CD4-positive, alpha-beta memory T cell (primary cell): ENCODE data around the gene ADCY4. TPM values are rescaled to one million over a fixed set of nuclear protein-coding genes. Genes with fewer than 3 reads are reported as not detected.

ENCODE experiments used
- CTCF ChIA-PET: fragments of 350-600 bp; sonication (Branson Sonifier 250); formaldehyde crosslinking; loops from one replicate; lab custom pipeline; 2021; ENCODE audit warnings: inconsistent platforms; ENCODE audit not compliant: partially characterized antibody; lab: Charles Lee
- POLR2A ChIA-PET: fragments of 350-600 bp; sonication (Branson Sonifier 250); formaldehyde crosslinking; loops from one replicate; lab custom pipeline; 2021; ENCODE audit not compliant: partially characterized antibody; lab: Charles Lee
- DNase-seq, 5 donors: peaks; one replicate each; pipeline versions ENCODE4 v3.0.0 to v3.0.0-alpha.2; 2020 to 2022; ENCODE audit warnings: mixed read lengths in 1 of 5
- H3K27ac ChIP-seq: one replicate; pipeline ENCODE4 v1.7.0; 2013; ENCODE audit warnings: low read depth, low read length
- H3K27me3 ChIP-seq: 2 replicates; pipeline ENCODE4 v1.7.0; 2013; ENCODE audit warnings: mild to moderate bottlenecking, low read length, moderate library complexity; ENCODE audit not compliant: insufficient read depth
- H3K36me3 ChIP-seq: 2 replicates; pipeline ENCODE4 v1.7.0; 2013; ENCODE audit warnings: mild to moderate bottlenecking, low read length, moderate library complexity; ENCODE audit not compliant: insufficient read depth
- H3K4me1 ChIP-seq: 2 replicates; pipeline ENCODE4 v1.7.0; 2013; ENCODE audit warnings: mild to moderate bottlenecking, low read length, moderate library complexity; ENCODE audit not compliant: insufficient read depth
- H3K4me3 ChIP-seq, 2 donors: one replicate each; pipeline ENCODE4 v1.7.0; 2013; ENCODE audit warnings: low read length in 2 of 2, mild to moderate bottlenecking in 1 of 2
- H3K9me3 ChIP-seq, 2 donors: one replicate each; pipeline ENCODE4 v1.7.0; 2013; ENCODE audit warnings: low read length in 2 of 2, control low read depth in 1 of 2; ENCODE audit not compliant: control insufficient read depth in 1 of 2
- H3K27ac Mint-ChIP-seq, 7 donors: one replicate each; pipeline ENCODE4 v1.8.0; 2020 to 2021; ENCODE audit warnings: mixed read lengths in 7 of 7, mild to moderate bottlenecking in 6 of 7, inconsistent platforms in 3 of 7, moderate library complexity in 3 of 7
- H3K27me3 Mint-ChIP-seq, 2 donors: one replicate each; pipeline ENCODE4 v1.8.0; 2020 to 2021; ENCODE audit warnings: mixed read lengths in 2 of 2
- H3K36me3 Mint-ChIP-seq, 2 donors: one replicate each; pipeline ENCODE4 v1.8.0; 2020 to 2021; ENCODE audit warnings: mixed read lengths in 2 of 2, inconsistent platforms in 1 of 2, mild to moderate bottlenecking in 1 of 2
- H3K4me1 Mint-ChIP-seq, 4 donors: one replicate each; pipeline ENCODE4 v1.8.0; 2020 to 2021; ENCODE audit warnings: mixed read lengths in 4 of 4, mild to moderate bottlenecking in 1 of 4
- H3K4me3 Mint-ChIP-seq, 8 donors: one replicate each; pipeline ENCODE4 v1.8.0; 2020 to 2021; ENCODE audit warnings: mixed read lengths in 8 of 8, mild to moderate bottlenecking in 7 of 8, moderate library complexity in 6 of 8, inconsistent platforms in 3 of 8
- H3K9me3 Mint-ChIP-seq, 8 donors: one replicate each; pipeline ENCODE4 v1.8.0; 2020 to 2021; ENCODE audit warnings: mixed read lengths in 8 of 8, mild to moderate bottlenecking in 5 of 8, inconsistent platforms in 3 of 8, moderate library complexity in 1 of 8
- intact Hi-C: fragments of 100-400 bp; cut with micrococcal nuclease; formaldehyde crosslinking; loops from one replicate; pipeline ENCODE4 v1.15.1; 2023
- polyA plus RNA-seq, 2 donors: library from polyadenylated mRNA; unstranded; fragments of 300-500 nt; fragmentation: Illumina TruSeq; gene quantifications; one replicate each; pipeline ENCODE4 v1.2.3, GENCODE V29; 2021
- total RNA-seq, 2 experiments: library from RNA; stranded (reverse); gene quantifications; one replicate each; pipeline ENCODE4 v1.2.3, GENCODE V29; 2021

Gene ADCY4
- total and polyA plus RNA-seq, 4 experiments from 2014 or later = 0.48 to 8.1 (median 3.9) TPM

GRCh38 chr14:24279301-24280186, 55.3 kb downstream of the ADCY4 start:
- H3K4me1 ChIP-seq = peaks cover 23% of the 10 kb centered on the region
- CTCF ChIA-PET = interaction anchor here (0.9 to 4.1 kb wide), 11 partner anchors 8 to 156 kb away, joined by 3 to 26 read pairs (median 8); partner anchors contain the start of genes CIDEB, RABGGTA and TINF2
- intact Hi-C loops = no loop called here
- H3K27me3 ChIP-seq = no peaks in the 10 kb centered on the region
- Mint-ChIP-seq H3K9me3 (no peaks in the 10 kb centered on the region), H3K4me1 (peaks cover 21 to 44% (median 30%) of the 10 kb centered on the region in 4 donors), H3K27ac (peak overlapping the region; percentile 75 to 95 (median 91)), H3K36me3 (no peaks in the 10 kb centered on the region), H3K27me3 (no peaks in the 10 kb centered on the region), H3K4me3 (peak overlapping the region in 4 of 8 donors; percentile 43 to 67 (median 46))
- peak overlapping the region; percentile 37 for H3K27ac ChIP-seq
- POLR2A ChIA-PET = interaction anchor here (0.8 to 3.1 kb wide), 10 partner anchors 9 to 91 kb away, joined by 3 to 17 read pairs (median 5); partner anchors contain the start of genes DHRS1, IPO4, NOP9 and RABGGTA
- no peak overlapping the region for H3K4me3 ChIP-seq
- peak; percentile 46 to 85 (median 51) for DNase-seq
- no peaks in the 10 kb centered on the region for H3K36me3 ChIP-seq
- H3K9me3 ChIP-seq = no peaks in the 10 kb centered on the region

GRCh38 chr14:24278424-24278823, 56.4 kb downstream of the ADCY4 start:
- H3K4me3 ChIP-seq = no peak overlapping the region
- POLR2A ChIA-PET = interaction anchor here (1.7 to 3.1 kb wide), 3 partner anchors 21 to 90 kb away, joined by 5 to 17 read pairs (median 9); partner anchors contain the start of genes DHRS1, IPO4, NOP9 and TINF2
- no peak overlapping the region for H3K27ac ChIP-seq
- peaks cover 28 to 55% (median 40%) of the 10 kb centered on the region in 4 donors for H3K4me1 Mint-ChIP-seq
- H3K27me3 Mint-ChIP-seq = no peaks in the 10 kb centered on the region
- no peaks in the 10 kb centered on the region for H3K27me3 ChIP-seq
- peak overlapping the region in 3 of 8 donors; percentile 5 to 45 (median 7) for H3K4me3 Mint-ChIP-seq
- H3K4me1 ChIP-seq = peaks cover 34% of the 10 kb centered on the region
- no peaks in the 10 kb centered on the region for H3K9me3 ChIP-seq
- H3K36me3 Mint-ChIP-seq = no peaks in the 10 kb centered on the region
- H3K36me3 ChIP-seq = no peaks in the 10 kb centered on the region
- no peaks in the 10 kb centered on the region for H3K9me3 Mint-ChIP-seq
- peak overlapping the region; percentile 71 to 95 (median 91) for H3K27ac Mint-ChIP-seq
- intact Hi-C loops = no loop called here
- no peak for DNase-seq
- CTCF ChIA-PET = interaction anchor here (0.6 to 4.1 kb wide), 5 partner anchors 9 to 55 kb away, joined by 3 to 26 read pairs (median 19); partner anchors contain the start of genes CIDEB and TINF2

- Mint-ChIP-seq H3K27me3 (no peaks in the 10 kb centered on the region), H3K9me3 (no peaks in the 10 kb centered on the region), H3K4me1 (peaks cover 30 to 60% (median 45%) of the 10 kb centered on the region in 4 donors), H3K36me3 (no peaks in the 10 kb centered on the region), H3K27ac (peak overlapping the region in 4 of 7 donors; percentile 81 to 91 (median 86)), H3K4me3 (no peak overlapping the region)
- intact Hi-C loops = no loop called here
- Histone ChIP-seq H3K27me3 (no peaks in the 10 kb centered on the region), H3K27ac (no peak overlapping the region), H3K36me3 (no peaks in the 10 kb centered on the region), H3K4me3 (no peak overlapping the region), H3K9me3 (no peaks in the 10 kb centered on the region), H3K4me1 (peaks cover 36% of the 10 kb centered on the region)
- DNase-seq = no peak
- ChIA-PET CTCF (interaction anchor here (0.6 to 4.1 kb wide), 5 partner anchors 9 to 55 kb away, joined by 3 to 26 read pairs (median 19); partner anchors contain the start of genes CIDEB and TINF2), POLR2A (interaction anchor here (3.1 kb wide), 1 partner anchor 22 kb away, joined by 9 read pairs; the partner anchor contains the start of genes DHRS1 and NOP9)
These were observed 57.1 kb downstream of the ADCY4 start for GRCh38 chr14:24277606-24278321.

- intact Hi-C loops = no loop called here
- Mint-ChIP-seq H3K4me3 (peak overlapping the region in 1 of 8 donors; percentile 10), H3K27ac (peak overlapping the region in 4 of 7 donors; percentile 20 to 84 (median 80)), H3K27me3 (no peaks in the 10 kb centered on the region), H3K36me3 (no peaks in the 10 kb centered on the region), H3K4me1 (peaks cover 37 to 67% (median 51%) of the 10 kb centered on the region in 4 donors), H3K9me3 (no peaks in the 10 kb centered on the region)
- Histone ChIP-seq H3K4me3 (no peak overlapping the region), H3K27ac (no peak overlapping the region), H3K9me3 (no peaks in the 10 kb centered on the region), H3K36me3 (no peaks in the 10 kb centered on the region), H3K27me3 (no peaks in the 10 kb centered on the region), H3K4me1 (peaks cover 43% of the 10 kb centered on the region)
- DNase-seq = no peak
- ChIA-PET POLR2A (no interaction called here), CTCF (interaction anchor here (2.8 to 4.1 kb wide), 3 partner anchors 20 to 56 kb away, joined by 13 to 26 read pairs (median 19); partner anchors contain the start of gene TINF2)
These were observed 57.8 kb downstream of the ADCY4 start for GRCh38 chr14:24277071-24277470.

- peak overlapping the region; percentile 58 for H3K27ac ChIP-seq
- CTCF ChIA-PET = interaction anchor here (0.7 to 3.9 kb wide), 10 partner anchors 23 to 738 kb away, joined by 3 to 23 read pairs (median 5); partner anchors contain the start of genes CIDEB, LTB4R and TINF2
- peaks cover 42% of the 10 kb centered on the region for H3K4me1 ChIP-seq
- no peaks in the 10 kb centered on the region for H3K9me3 ChIP-seq
- no peak overlapping the region for H3K4me3 ChIP-seq
- DNase-seq = peak; percentile 61 to 84 (median 63)
- peak overlapping the region in 7 of 8 donors; percentile 12 to 57 (median 44) for H3K4me3 Mint-ChIP-seq
- peaks cover 4% of the 10 kb centered on the region for H3K36me3 ChIP-seq
- peaks cover 3 to 13% of the 10 kb centered on the region in 2 donors for H3K36me3 Mint-ChIP-seq
- peaks cover 37 to 68% (median 53%) of the 10 kb centered on the region in 4 donors for H3K4me1 Mint-ChIP-seq
- POLR2A ChIA-PET = interaction anchor here (0.6 to 6.8 kb wide), 7 partner anchors 10 to 74 kb away, joined by 3 to 82 read pairs (median 3); partner anchors contain the start of genes CIDEB, DHRS1, LTB4R and LTB4R2
- intact Hi-C loops = no loop called here
- no peaks in the 10 kb centered on the region for H3K9me3 Mint-ChIP-seq
- H3K27ac Mint-ChIP-seq = peak overlapping the region; percentile 88 to 100 (median 98)
- H3K27me3 ChIP-seq = no peaks in the 10 kb centered on the region
- H3K27me3 Mint-ChIP-seq = no peaks in the 10 kb centered on the region
These were observed 60.7 kb downstream of the ADCY4 start for GRCh38 chr14:24274101-24274543.

GRCh38 chr14:24273422-24273998, 61.4 kb downstream of the ADCY4 start:
- H3K27me3 ChIP-seq = no peaks in the 10 kb centered on the region
- ChIA-PET POLR2A (interaction anchor here (0.6 to 6.8 kb wide), 7 partner anchors 10 to 73 kb away, joined by 3 to 82 read pairs (median 3); partner anchors contain the start of genes CIDEB, DHRS1, LTB4R and LTB4R2), CTCF (interaction anchor here (1.0 to 3.9 kb wide), 9 partner anchors 22 to 159 kb away, joined by 3 to 23 read pairs (median 5); partner anchors contain the start of genes CIDEB, LTB4R and TINF2)
- H3K27ac ChIP-seq = peak overlapping the region; percentile 58
- H3K4me1 ChIP-seq = peaks cover 36% of the 10 kb centered on the region
- peak overlapping the region; percentile 88 to 100 (median 98) for H3K27ac Mint-ChIP-seq
- no peaks in the 10 kb centered on the region for H3K27me3 Mint-ChIP-seq
- H3K36me3 Mint-ChIP-seq = peaks cover 9 to 13% of the 10 kb centered on the region in 2 donors
- intact Hi-C loops = no loop called here
- no peaks in the 10 kb centered on the region for H3K9me3 Mint-ChIP-seq
- no peak overlapping the region for H3K4me3 ChIP-seq
- H3K36me3 ChIP-seq = peaks cover 4% of the 10 kb centered on the region
- H3K4me1 Mint-ChIP-seq = peaks cover 32 to 62% (median 48%) of the 10 kb centered on the region in 4 donors
- no peak for DNase-seq
- H3K4me3 Mint-ChIP-seq = peak overlapping the region in 3 of 8 donors; percentile 32 to 59 (median 57)
- no peaks in the 10 kb centered on the region for H3K9me3 ChIP-seq
